ENCODE results near the gene TUBG1.

DNA sequence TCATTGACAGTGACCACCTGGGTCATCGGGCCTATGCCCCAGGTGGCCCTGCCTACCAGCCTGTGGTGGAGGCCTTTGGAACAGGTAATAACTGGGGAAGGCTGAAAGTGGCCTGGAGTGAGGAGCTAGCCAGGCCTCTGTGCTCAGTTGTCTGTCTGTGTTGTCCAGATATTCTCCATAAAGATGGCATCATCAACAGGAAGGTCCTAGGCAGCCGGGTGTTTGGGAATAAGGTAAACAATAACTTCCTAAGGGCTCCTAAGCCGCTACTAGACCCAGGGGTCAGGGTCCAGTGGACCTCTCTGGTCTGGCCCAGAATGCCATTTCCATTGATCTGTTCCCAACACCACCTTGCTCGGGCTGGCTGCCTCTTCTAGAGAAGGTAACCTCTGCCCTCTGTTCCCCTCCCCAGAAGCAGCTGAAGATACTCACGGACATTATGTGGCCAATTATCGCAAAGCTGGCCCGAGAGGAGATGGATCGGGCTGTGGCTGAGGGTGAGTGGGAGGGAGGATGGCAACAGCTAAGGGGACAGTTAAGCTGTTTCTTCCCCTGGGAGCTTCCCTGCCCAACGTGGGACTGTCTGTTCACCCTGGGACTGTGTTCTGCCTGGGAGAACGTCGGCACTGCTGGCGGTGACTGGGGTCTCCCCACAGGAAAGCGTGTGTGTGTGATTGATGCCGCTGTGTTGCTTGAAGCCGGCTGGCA is 44.5 kb upstream of the TUBG1 start:
- TF ChIP-seq POLR2AphosphoS5 (IDR thresholded peaks at IDR 0.05) (peak in 1 of 3 donors; percentile 3), CTCF (IDR thresholded peaks at IDR 0.05 in 8 of 11, conservative IDR thresholded peaks at IDR 0.05 in 3 of 11) (no peak)

All from spleen (tissue), 7 donors.